ENCODE results near the gene GALNT1.

DNA sequence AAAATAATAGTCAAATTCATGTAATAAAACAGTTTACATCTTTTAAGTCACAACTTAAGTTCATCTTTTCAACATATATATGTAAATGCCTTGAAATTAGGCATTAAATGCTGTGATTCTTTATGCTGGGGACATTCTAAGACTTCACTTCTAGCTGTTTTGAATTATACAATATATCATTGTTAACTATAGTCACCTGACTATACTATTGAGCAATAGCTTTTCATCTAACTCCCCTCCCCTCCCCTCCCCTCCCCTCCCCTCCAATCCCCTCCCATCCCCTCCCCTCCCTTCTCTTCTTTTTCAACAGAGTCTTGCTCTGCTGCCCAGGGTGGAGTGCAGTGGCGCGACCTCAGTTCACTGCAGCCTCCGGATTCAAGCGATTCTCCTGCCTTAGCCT is 16.2 kb downstream of the GALNT1 start:
- no peak for TF ChIP-seq EZH2 (IDR thresholded peaks at IDR 0.05)
- TF ChIP-seq POLR2AphosphoS5 (IDR thresholded peaks at IDR 0.05; ENCODE audit: borderline replicate concordance, low read depth, low read length), result no peak
- TF ChIP-seq FOXP2 (optimal IDR thresholded peaks at IDR 0.05; ENCODE audit: control extremely low read depth, extremely low read length, insufficient read depth), result no peak
